GM12801 (cell line): ENCODE data around the gene TGFB1I1.

ENCODE experiments used
- TF ChIP-seq, protein P1 (sequence below): IDR thresholded peaks from one replicate; pipeline ENCODE4 v1.5.1; 2011; ENCODE audit warnings: control low read depth; ENCODE audit not compliant: insufficient read length; ENCODE audit errors: extremely low read depth

The TGFB1I1 gene

DNA sequence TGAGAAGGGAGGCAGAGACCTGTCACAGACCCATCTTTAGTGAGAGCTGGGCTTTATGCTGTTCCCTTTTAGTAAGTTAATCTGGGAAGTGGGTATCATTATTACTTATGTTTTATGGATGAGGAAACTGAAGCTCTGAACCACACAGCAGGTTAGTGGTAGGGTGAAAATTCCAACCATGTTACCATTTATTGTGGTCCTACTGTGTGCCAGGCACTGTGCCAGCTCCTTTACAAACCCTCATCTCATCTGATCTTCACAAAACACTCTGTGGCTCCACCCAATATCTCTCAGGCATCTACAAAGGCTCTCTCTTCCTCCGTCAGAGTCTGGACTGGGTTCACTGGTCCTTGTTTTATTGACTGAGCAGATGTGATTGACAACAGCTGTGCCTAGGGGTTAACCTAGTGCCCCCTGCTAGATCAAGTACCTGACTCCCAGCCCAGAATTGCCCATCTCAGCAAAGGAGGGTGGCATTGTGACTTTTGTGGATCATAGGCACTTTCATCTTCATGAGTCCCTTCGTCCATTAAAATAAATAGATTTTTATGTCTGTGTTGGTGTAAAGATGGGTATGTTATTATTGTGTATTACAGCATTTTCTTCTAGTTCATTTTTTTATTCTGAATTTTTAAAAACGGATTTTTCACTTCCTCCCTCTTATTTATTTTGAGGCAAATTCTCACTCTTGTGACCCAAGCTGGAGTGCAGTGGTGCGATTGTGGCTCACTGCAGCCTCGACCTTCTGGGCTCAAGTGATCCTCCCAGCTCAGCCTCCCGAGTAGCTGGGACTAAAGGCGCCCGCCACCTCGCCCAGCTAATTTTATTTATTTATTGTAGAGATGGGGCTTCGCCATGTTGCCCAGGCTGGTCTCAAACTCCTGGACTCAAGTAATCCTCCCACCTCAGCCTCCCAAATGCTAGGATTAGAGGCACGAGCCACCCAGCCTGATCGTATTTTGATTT lies 3.1 kb downstream of the TGFB1I1 start:
- TF ChIP-seq, protein P1, sequence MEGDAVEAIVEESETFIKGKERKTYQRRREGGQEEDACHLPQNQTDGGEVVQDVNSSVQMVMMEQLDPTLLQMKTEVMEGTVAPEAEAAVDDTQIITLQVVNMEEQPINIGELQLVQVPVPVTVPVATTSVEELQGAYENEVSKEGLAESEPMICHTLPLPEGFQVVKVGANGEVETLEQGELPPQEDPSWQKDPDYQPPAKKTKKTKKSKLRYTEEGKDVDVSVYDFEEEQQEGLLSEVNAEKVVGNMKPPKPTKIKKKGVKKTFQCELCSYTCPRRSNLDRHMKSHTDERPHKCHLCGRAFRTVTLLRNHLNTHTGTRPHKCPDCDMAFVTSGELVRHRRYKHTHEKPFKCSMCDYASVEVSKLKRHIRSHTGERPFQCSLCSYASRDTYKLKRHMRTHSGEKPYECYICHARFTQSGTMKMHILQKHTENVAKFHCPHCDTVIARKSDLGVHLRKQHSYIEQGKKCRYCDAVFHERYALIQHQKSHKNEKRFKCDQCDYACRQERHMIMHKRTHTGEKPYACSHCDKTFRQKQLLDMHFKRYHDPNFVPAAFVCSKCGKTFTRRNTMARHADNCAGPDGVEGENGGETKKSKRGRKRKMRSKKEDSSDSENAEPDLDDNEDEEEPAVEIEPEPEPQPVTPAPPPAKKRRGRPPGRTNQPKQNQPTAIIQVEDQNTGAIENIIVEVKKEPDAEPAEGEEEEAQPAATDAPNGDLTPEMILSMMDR, result no peak

DNA sequence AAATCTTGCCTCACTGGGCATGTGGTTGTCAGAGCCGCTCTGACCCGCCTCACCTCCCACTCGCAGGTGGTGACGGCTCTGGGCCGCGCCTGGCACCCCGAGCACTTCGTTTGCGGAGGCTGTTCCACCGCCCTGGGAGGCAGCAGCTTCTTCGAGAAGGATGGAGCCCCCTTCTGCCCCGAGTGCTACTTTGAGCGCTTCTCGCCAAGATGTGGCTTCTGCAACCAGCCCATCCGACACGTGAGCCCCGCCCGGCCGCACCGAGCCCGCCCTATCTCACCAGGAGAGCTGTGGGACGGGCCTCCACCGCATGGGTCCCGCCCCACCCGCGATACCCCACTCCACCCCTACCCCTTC lies 4.0 kb downstream of the TGFB1I1 start:
- TF ChIP-seq, protein P1, result no peak

DNA sequence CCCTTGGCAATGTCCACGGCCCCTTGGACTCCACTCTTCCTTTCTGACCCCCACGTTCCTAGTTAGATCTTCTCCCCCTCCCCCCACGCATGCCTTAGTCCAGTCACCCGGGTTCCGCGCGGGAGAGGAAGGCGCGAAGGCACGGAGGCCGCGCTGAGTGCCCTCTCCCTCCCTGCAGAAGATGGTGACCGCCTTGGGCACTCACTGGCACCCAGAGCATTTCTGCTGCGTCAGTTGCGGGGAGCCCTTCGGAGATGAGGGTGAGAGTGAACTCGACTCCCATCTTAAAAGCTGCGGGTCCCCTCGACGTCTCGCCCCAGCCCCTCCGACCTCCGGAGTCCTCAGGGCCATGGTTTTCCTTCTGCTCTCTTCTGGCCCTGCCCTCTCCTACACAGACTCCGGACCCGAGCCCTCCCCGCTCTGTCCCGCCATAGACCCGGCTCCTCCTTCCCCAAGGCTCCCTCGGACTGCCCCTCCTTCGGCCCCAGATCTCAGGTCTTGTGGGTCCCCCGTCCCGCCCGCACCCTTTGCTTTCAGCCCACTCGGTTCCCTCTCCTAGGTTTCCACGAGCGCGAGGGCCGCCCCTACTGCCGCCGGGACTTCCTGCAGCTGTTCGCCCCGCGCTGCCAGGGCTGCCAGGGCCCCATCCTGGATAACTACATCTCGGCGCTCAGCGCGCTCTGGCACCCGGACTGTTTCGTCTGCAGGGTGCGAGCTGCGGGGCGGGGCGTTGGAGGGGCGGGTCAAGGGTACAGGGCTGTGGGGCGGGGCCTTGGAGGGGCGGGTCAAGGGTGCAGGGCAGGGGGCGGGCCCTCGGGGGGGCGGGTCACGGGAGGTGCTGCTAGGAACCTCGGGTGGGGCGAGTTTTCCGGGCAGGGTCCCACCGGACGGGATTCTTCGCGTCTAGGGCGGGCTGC lies 4.6 kb downstream of the TGFB1I1 start:
- TF ChIP-seq, protein P1, result no peak

DNA sequence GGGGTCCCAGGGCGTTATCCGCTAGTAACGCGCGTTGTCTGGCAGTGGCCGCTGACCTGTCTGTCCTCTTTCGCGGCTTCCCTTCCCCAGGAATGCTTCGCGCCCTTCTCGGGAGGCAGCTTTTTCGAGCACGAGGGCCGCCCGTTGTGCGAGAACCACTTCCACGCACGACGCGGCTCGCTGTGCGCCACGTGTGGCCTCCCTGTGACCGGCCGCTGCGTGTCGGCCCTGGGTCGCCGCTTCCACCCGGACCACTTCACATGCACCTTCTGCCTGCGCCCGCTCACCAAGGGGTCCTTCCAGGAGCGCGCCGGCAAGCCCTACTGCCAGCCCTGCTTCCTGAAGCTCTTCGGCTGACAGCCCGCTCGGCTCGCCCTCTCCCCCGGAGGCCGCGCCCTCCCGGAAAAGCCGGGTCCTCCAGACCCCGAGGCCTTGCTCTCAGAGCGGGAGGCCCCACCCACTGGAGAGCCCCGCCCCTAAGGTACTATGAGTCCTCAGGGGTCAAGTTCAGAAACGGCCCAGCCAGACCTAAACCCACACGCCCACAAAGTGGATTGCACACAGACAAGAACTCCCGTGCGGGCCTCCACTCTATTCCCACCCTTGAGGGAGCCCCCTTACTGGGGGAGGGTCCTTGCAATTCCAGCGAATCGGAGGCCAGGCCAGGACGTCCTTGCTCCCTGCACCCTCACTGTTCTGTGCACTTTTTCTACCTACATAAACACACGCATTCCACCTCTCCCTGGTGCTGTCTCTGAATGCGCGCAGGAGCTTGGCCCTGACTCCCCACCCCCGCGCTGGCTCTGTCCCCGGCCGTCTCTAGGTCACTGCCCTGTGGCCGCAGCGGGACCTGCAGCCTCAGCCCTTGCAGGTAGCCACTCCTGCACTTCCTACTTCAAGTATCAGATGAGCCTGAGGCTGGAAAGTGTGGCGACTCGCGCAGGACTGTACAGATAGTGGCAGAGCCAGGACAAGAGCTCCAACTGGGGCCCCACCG lies 5.6 kb downstream of the TGFB1I1 start:
- TF ChIP-seq, protein P1, result no peak

DNA sequence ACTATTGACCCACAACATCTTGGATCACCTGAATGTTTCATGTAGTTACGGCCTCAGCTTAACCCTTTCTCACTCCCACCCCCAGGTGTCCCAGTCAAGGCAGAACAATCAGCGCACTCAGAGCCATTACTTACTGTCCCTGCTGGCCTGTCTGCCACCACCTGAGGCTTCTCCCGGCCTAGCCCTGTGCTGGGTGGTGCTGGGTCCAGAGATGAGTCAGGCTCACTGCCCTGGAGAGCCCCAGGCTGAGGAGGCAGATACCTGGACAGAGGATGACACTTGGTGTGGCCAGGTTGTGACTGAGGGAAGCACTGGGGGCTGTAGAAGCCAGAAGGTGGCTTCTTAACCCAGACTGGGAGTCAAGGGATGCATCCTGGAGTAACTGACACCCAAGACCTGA lies 7.0 kb downstream of the TGFB1I1 start:
- TF ChIP-seq, protein P1, result no peak

DNA sequence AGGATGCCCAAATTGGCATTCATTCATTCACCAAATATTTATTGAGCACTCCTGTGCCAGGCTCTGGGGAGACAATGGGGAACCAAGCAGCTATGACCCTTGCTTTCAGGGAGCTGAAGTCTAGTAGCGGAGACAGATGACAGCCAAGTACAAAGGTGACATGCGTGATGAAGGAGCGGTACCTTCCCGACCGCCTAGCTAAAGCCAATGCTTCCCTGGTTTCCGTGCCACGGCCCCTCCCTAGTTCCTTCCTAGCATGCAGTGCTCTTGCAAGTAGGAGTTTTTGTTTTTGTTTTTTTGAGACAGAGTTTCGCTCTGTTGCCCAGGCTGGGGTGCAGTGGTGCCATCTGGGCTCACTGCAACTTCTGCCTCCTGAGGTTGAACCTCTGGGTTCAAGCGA lies 7.8 kb downstream of the TGFB1I1 start:
- TF ChIP-seq, protein P1, result no peak
